Trophoblast cell (in vitro differentiated cells and primary cell): ENCODE data around the gene ARFIP2.

Source experiments
- DNase-seq, 2 donors: peaks; one replicate each; pipeline ENCODE4 v3.0.0-alpha.2; 2016
- H2AFZ ChIP-seq: 2 replicates; pipeline ENCODE4 v1.6.1; 2013; ENCODE audit warnings: low read length, moderate library complexity, mild to moderate bottlenecking; ENCODE audit not compliant: insufficient read depth, poor library complexity
- H2AK5ac ChIP-seq: 2 replicates; pipeline ENCODE4 v1.6.1; 2013; ENCODE audit warnings: mild to moderate bottlenecking, low read length
- H2BK120ac ChIP-seq: 2 replicates; pipeline ENCODE4 v1.6.1; 2013; ENCODE audit warnings: low read length, mild to moderate bottlenecking, moderate library complexity; ENCODE audit not compliant: insufficient read depth, poor library complexity
- H2BK12ac ChIP-seq: 2 replicates; pipeline ENCODE4 v1.6.1; 2013; ENCODE audit warnings: mild to moderate bottlenecking, low read length, moderate library complexity
- H2BK5ac ChIP-seq: 2 replicates; pipeline ENCODE4 v1.6.1; 2013; ENCODE audit warnings: low read length, low read depth, moderate library complexity, mild to moderate bottlenecking; ENCODE audit not compliant: poor library complexity
- H3K14ac ChIP-seq: 2 replicates; pipeline ENCODE4 v1.6.1; 2013; ENCODE audit warnings: mild to moderate bottlenecking, low read length
- H3K18ac ChIP-seq: 2 replicates; pipeline ENCODE4 v1.6.1; 2013; ENCODE audit warnings: mild to moderate bottlenecking, low read length
- H3K23ac ChIP-seq: 2 replicates; pipeline ENCODE4 v1.6.1; 2013; ENCODE audit warnings: low read length
- H3K27ac ChIP-seq: 2 replicates; pipeline ENCODE4 v1.5.1; 2013; ENCODE audit warnings: low read depth, mild to moderate bottlenecking, inconsistent platforms, low read length, moderate library complexity
- H3K27me3 ChIP-seq: 2 replicates; pipeline ENCODE4 v1.6.1; 2013; ENCODE audit warnings: inconsistent platforms, mild to moderate bottlenecking, low read length, moderate library complexity; ENCODE audit not compliant: insufficient read depth
- H3K36me3 ChIP-seq, 2 experiments: 1 replicate in 1 of 2; 2 replicates in 1 of 2; pipeline ENCODE4 v1.6.1; 2013; ENCODE audit warnings: low read length in 2 of 2, mild to moderate bottlenecking in 2 of 2, moderate library complexity in 1 of 2; ENCODE audit not compliant: insufficient read depth in 2 of 2, control insufficient read depth in 1 of 2
- H3K4ac ChIP-seq: 2 replicates; pipeline ENCODE4 v1.6.1; 2013; ENCODE audit warnings: low read depth, mild to moderate bottlenecking, low read length, moderate library complexity
- H3K4me1 ChIP-seq, 2 experiments: 1 replicate in 1 of 2; 2 replicates in 1 of 2; pipeline ENCODE4 v1.6.1; 2013; ENCODE audit warnings: low read length in 2 of 2, mild to moderate bottlenecking in 2 of 2, moderate library complexity in 1 of 2; ENCODE audit not compliant: insufficient read depth in 2 of 2, control insufficient read depth in 1 of 2
- H3K4me2 ChIP-seq: 2 replicates; pipeline ENCODE4 v1.6.1; 2013; ENCODE audit warnings: inconsistent platforms, mild to moderate bottlenecking, low read length, moderate library complexity
- H3K4me3 ChIP-seq: 2 replicates; pipeline ENCODE4 v1.5.1; 2013; ENCODE audit warnings: mild to moderate bottlenecking, low read depth, low read length, inconsistent platforms
- H3K79me1 ChIP-seq: one replicate; pipeline ENCODE4 v1.6.1; 2013; ENCODE audit warnings: low read length
- H3K79me2 ChIP-seq: 2 replicates; pipeline ENCODE4 v1.6.1; 2013; ENCODE audit warnings: low read length, mild to moderate bottlenecking; ENCODE audit not compliant: control insufficient read depth, insufficient read depth, poor library complexity
- H3K9ac ChIP-seq: 2 replicates; pipeline ENCODE4 v1.6.1; 2013; ENCODE audit warnings: mild to moderate bottlenecking, low read length
- H3K9me3 ChIP-seq: 2 replicates; pipeline ENCODE4 v1.6.1; 2013; ENCODE audit warnings: low read depth, mild to moderate bottlenecking, control low read depth, inconsistent platforms, low read length; ENCODE audit not compliant: insufficient read depth
- H4K12ac ChIP-seq: 2 replicates; pipeline ENCODE4 v1.6.1; 2013; ENCODE audit warnings: low read depth, mild to moderate bottlenecking, low read length, moderate library complexity
- H4K8ac ChIP-seq: 2 replicates; pipeline ENCODE4 v1.6.1; 2013; ENCODE audit warnings: low read depth, mild to moderate bottlenecking, low read length, moderate library complexity
- H4K91ac ChIP-seq: one replicate; pipeline ENCODE4 v1.6.1; 2013; ENCODE audit warnings: low read depth, mild to moderate bottlenecking, low read length, moderate library complexity
- WGBS: extraction: QIAGEN DNeasy Blood & Tissue Kit; methylation state at CpG from one replicate; pipeline ENCODE4 v1.1.7; 2013; ENCODE audit warnings: missing lambda C conversion rate; ENCODE audit not compliant: insufficient read length, insufficient coverage; ENCODE audit errors: extremely low coverage; 5-methylcytosine and 5-hydroxymethylcytosine counted together

ARFIP2 gene

GRCh38 chr11:6437993-6438392 is 43.1 kb downstream of the ARFIP2 start:
- Histone ChIP-seq H3K4me3 (no peak overlapping the region), H3K4ac (no peak overlapping the region), H3K14ac (no peak overlapping the region), H2BK120ac (no peak overlapping the region), H4K8ac (no peak overlapping the region), H3K79me1 (peaks cover 5% of the 10 kb centered on the region), H4K91ac (no peak overlapping the region), H3K4me2 (no peak overlapping the region), H3K36me3 (no peaks in the 10 kb centered on the region), H3K4me1 (peaks cover 14 to 21% of the 10 kb centered on the region in 2 experiments), H3K27ac (no peak overlapping the region), H3K9ac (no peak overlapping the region), H2BK12ac (no peak overlapping the region), H3K18ac (no peak overlapping the region), H2AK5ac (no peak overlapping the region), H4K12ac (no peak overlapping the region), H3K23ac (no peak overlapping the region), H3K27me3 (no peaks in the 10 kb centered on the region), H2AFZ (no peak overlapping the region), H2BK5ac (no peak overlapping the region), H3K9me3 (peaks cover 3% of the 10 kb centered on the region), H3K79me2 (no peaks in the 10 kb centered on the region)
- WGBS: no CpG with 5 or more reads among the region's 3 CpGs
- no peak for DNase-seq

GRCh38 chr11:6437423-6437822 is 43.7 kb downstream of the ARFIP2 start:
- H3K4ac ChIP-seq: no peak overlapping the region
- peaks cover 3% of the 10 kb centered on the region for H3K9me3 ChIP-seq
- no peak overlapping the region for H4K12ac ChIP-seq
- H2BK5ac ChIP-seq: no peak overlapping the region
- no peak overlapping the region for H3K23ac ChIP-seq
- H3K14ac ChIP-seq: no peak overlapping the region
- no peaks in the 10 kb centered on the region for H3K79me2 ChIP-seq
- no peak overlapping the region for H4K91ac ChIP-seq
- no peak overlapping the region for H2AFZ ChIP-seq
- H3K79me1 ChIP-seq: peaks cover 5% of the 10 kb centered on the region
- H3K36me3 ChIP-seq: no peaks in the 10 kb centered on the region
- H3K27ac ChIP-seq: no peak overlapping the region
- H3K9ac ChIP-seq: no peak overlapping the region
- H2BK12ac ChIP-seq: no peak overlapping the region
- H3K18ac ChIP-seq: no peak overlapping the region
- no peak for DNase-seq
- WGBS: no CpG with 5 or more reads among the region's 12 CpGs
- H3K4me1 ChIP-seq: peaks cover 14 to 21% of the 10 kb centered on the region in 2 experiments
- no peak overlapping the region for H2BK120ac ChIP-seq
- H3K4me3 ChIP-seq: no peak overlapping the region
- no peak overlapping the region for H4K8ac ChIP-seq
- H2AK5ac ChIP-seq: no peak overlapping the region
- H3K27me3 ChIP-seq: no peaks in the 10 kb centered on the region
- no peak overlapping the region for H3K4me2 ChIP-seq

DNA sequence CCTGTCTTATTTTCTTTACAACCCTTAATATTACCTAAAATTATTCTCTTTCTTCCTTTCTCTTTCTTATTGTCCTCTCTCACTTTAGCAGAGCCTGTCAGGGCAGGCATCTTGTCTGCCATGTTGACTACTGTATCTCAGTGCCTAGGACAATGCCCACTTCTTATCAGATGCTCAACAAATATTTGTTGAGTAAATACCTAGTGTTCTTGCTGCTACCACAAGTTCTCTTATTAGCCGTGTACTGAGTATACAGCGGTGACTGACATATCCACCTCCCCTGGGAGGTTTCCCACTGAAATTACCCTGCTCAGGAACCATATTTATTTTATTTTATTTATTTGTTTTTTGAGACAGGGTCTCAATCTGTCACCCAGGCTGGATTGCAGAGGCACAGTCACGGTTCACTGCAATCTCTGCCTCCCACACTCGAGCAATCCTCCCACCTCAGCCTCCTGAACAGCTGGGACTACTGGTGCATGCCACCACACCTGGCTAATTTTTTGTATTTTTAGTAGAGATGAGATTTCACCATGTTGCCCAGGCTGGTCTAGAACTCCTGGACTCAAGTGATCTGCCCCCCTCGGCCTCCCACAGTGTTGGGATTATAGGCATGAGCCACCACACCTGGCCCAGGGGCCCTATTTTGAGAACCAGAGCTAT is 47.0 kb downstream of the ARFIP2 start:
- DNase-seq: no peak
- H3K23ac ChIP-seq: no peak overlapping the region
- no CpG with 5 or more reads among the region's 5 CpGs for WGBS

DNA sequence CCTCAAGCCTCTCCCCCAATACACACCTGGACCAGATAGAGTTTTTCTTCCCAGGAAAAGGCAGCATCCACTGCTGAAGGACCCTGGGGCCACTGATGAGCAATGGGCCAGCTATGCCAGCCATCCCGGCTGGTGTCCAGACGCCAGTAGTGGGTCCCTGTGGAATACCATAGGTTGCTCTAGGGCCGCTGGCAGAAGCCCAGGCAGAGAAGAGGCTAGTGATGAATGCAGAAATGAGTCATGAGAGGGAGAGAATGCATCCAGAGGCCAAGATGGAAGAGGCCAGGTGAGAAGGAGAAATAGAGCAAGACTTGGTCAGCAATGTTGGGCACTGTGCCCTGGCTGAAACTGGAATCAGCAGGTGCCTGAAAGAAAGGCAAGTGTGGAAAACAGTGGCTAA is 49.3 kb downstream of the ARFIP2 start:
- Histone ChIP-seq H4K12ac (no peak overlapping the region), H2AFZ (no peak overlapping the region), H3K14ac (no peak overlapping the region), H3K9ac (no peak overlapping the region), H2BK120ac (no peak overlapping the region), H3K4ac (no peak overlapping the region), H4K91ac (no peak overlapping the region), H3K4me2 (no peak overlapping the region), H3K23ac (no peak overlapping the region), H4K8ac (no peak overlapping the region), H2BK12ac (no peak overlapping the region), H3K4me3 (no peak overlapping the region), H3K27ac (no peak overlapping the region), H3K9me3 (no peaks in the 10 kb centered on the region), H2AK5ac (no peak overlapping the region), H3K18ac (no peak overlapping the region), H3K36me3 (no peaks in the 10 kb centered on the region), H3K79me2 (no peaks in the 10 kb centered on the region), H3K4me1 (peaks cover 10 to 11% of the 10 kb centered on the region in 2 experiments), H3K79me1 (peaks cover 3% of the 10 kb centered on the region), H2BK5ac (no peak overlapping the region), H3K27me3 (no peaks in the 10 kb centered on the region)
- WGBS: no CpG with 5 or more reads among the region's 3 CpGs
- DNase-seq: peak; percentile 93 to 96

More for the DNA sequence above, 47.0 kb downstream of the ARFIP2 start:
- no peak overlapping the region for H3K4me3 ChIP-seq
- peaks cover 3% of the 10 kb centered on the region for H3K79me1 ChIP-seq
- H3K79me2 ChIP-seq: no peaks in the 10 kb centered on the region
- no peak overlapping the region for H2BK120ac ChIP-seq
- H2BK5ac ChIP-seq: no peak overlapping the region
- no peak overlapping the region for H3K4ac ChIP-seq
- H2AFZ ChIP-seq: no peak overlapping the region
- no peak overlapping the region for H2AK5ac ChIP-seq
- no peaks in the 10 kb centered on the region for H3K9me3 ChIP-seq
- no peaks in the 10 kb centered on the region for H3K36me3 ChIP-seq
- no peak overlapping the region for H4K12ac ChIP-seq
- H3K18ac ChIP-seq: no peak overlapping the region
- H4K8ac ChIP-seq: no peak overlapping the region
- H3K9ac ChIP-seq: no peak overlapping the region
- H3K4me1 ChIP-seq: peaks cover 10 to 11% of the 10 kb centered on the region in 2 experiments
- no peak overlapping the region for H3K4me2 ChIP-seq
- H3K27me3 ChIP-seq: no peaks in the 10 kb centered on the region
- no peak overlapping the region for H4K91ac ChIP-seq
- H2BK12ac ChIP-seq: no peak overlapping the region
- no peak overlapping the region for H3K14ac ChIP-seq
- no peak overlapping the region for H3K27ac ChIP-seq
